Liver (tissue), 3 donors: ENCODE data around the gene SCNN1B.

ENCODE experiments used
- TAF1 ChIP-seq: conservative IDR thresholded peaks from 2 replicates; pipeline ENCODE4 v1.6.1; 2016; ENCODE audit warnings: antibody characterized with exemption, mild to moderate bottlenecking
- TF ChIP-seq, protein P1 (sequence below): fragments of 150-350 bp; IDR thresholded peaks from 2 replicates; pipeline ENCODE4 v1.5.1; 2017; ENCODE audit warnings: improper control_type of control experiment, low read depth, low read length; ENCODE audit not compliant: missing input control
- donor health status: healthy.
- donor health status: healthy.

DNA sequence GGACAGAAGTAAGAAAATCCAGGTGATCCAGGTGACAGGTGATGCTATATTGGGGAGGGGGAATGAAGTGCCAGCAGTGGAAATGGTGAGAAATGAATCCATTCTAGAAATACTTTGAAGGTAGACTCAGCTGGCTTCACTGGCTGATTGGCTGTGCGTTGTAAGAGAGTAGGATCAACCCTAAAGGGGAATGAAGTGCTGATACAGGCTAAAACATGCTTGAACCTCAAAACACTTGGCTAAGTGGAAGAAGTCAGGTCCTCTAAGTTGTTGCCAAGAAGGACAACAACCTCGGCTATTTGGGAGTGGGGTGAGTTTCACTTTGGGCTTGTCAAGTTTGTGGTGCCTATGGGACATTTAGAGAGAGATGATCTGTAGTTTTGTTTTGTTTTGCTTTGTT, 24.1 kb upstream of the SCNN1B start:
- TF ChIP-seq, protein P1, sequence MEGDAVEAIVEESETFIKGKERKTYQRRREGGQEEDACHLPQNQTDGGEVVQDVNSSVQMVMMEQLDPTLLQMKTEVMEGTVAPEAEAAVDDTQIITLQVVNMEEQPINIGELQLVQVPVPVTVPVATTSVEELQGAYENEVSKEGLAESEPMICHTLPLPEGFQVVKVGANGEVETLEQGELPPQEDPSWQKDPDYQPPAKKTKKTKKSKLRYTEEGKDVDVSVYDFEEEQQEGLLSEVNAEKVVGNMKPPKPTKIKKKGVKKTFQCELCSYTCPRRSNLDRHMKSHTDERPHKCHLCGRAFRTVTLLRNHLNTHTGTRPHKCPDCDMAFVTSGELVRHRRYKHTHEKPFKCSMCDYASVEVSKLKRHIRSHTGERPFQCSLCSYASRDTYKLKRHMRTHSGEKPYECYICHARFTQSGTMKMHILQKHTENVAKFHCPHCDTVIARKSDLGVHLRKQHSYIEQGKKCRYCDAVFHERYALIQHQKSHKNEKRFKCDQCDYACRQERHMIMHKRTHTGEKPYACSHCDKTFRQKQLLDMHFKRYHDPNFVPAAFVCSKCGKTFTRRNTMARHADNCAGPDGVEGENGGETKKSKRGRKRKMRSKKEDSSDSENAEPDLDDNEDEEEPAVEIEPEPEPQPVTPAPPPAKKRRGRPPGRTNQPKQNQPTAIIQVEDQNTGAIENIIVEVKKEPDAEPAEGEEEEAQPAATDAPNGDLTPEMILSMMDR = no peak
- TF ChIP-seq TAF1 = no peak
